ENCODE results near the gene GGCX.

The GGCX gene

DNA sequence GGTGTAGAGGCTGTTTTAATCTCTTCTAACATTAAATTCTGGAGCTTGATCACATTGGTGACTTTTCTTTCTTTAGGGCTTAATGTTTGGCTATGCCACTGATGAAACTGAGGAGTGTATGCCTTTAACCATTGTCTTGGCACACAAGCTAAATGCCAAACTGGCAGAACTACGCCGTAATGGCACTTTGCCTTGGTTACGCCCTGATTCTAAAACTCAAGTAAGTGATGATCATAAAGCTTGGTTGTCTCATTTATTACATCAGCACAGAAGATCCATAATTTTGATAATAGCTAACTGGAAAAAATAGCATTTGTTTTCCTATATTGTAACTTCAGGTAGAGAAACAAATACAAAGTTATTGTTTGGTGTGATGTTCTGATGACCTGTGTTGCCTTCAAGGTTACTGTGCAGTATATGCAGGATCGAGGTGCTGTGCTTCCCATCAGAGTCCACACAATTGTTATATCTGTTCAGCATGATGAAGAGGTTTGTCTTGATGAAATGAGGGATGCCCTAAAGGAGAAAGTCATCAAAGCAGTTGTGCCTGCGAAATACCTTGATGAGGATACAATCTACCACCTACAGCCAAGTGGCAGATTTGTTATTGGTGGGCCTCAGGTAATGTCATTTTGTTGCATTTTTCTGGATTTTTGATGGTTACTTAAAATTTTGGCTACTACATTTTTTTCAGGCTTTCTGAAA, 19.4 kb downstream of the GGCX start:
- no peak for DNase-seq (ENCODE audit: low spot score)

GRCh38 chr2:85541262-85541661, 20.0 kb downstream of the GGCX start:
- no peak for DNase-seq (ENCODE audit: low spot score)

DNA sequence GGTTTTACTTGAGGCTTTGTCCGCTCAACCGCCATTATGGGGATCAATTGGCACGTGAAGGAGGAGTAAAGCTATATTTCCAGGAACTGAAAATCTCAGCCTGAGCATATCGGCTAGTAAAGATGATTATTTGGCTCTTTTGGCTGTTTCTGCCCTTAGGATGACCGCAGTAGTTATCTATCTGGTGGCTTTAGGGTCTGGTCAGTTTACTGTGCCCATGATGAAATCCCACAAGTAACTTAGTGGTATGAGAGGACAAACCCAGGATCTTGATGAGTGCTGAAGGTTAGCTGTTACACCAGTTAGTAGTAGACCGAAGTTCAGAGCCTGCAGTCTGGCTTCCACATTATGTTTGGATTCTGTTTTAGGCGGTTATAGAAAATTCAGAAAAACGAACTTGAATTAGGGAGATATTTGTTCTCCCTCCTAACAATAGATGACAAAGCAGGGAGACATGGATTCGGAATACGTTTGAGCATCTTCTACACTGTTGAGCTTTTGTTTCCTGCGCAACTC, 21.1 kb downstream of the GGCX start:
- DNase-seq (ENCODE audit: low spot score), result no peak

DNA sequence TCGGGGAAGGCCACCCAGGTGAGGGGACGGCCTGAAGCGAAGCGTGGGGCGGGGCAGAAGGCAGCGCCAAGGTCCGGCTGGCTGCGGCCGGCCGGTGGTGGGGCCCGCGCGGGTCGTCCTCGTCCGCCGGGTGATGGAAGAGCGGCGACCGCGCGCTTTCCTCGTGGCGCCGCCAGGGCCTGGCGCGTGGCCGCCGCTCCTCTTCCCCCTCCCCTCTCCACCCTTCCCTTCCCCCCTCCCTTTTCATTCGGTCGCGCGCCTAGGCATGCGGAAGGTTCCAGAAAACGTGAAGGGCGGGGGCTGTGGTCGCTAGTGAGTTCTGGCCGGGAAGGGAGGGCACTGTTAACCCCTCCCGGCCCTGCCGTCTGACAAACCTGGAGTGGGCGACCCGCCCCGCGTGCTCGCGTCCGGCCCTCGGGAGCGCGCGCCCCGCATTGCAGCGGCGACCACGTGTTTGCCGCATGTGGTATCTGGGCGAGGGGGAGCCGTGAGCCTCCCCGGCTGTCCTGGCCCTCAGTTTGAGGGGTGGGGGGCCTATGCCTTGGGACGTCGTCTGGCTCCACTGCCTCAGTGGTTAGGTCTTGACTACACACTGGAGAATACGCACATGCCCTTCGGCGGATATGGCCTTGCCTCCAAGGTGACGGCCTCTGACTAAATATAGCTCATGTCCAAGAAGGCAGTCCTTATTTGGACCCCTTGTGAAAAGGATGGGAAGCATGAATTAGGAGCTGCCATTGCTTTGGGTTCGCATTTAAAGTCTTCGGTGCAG, 21.7 kb downstream of the GGCX start:
- DNase-seq (ENCODE audit: low spot score), result peak; percentile 34

- peak; percentile 93 for DNase-seq (ENCODE audit: low spot score)
Observed at GRCh38 chr2:85538507-85539360, 22.6 kb downstream of the GGCX start, which contains the start of gene MAT2A. TSS of gene MAT2A (plus strand) at chr2:85539168. CDS start at chr2:85539288, 120 bp downstream.

GRCh38 chr2:85537600-85538506, 23.4 kb downstream of the GGCX start:
- peak; percentile 22 for DNase-seq (ENCODE audit: low spot score)

DNA sequence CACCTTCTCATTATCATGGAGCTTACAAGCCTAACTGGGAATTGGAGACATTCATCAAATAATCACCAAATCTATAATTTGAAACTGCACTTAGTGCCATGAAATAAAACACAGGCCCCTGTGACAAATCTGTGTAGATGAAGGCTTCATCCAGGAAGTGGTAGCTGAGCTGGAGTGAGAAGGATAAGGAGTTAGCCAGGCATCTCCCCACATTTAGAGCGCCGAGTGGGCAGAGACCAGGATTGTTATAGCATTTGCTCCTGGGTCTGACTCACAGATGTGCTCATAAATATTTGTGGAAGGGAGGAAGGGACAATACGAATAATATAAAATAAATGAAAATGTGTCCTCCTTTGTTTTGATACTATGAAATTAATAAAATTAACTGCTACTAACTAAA, 24.8 kb downstream of the GGCX start:
- DNase-seq (ENCODE audit: low spot score), result peak; percentile 78

- no peak for DNase-seq (ENCODE audit: low spot score)
Observed at GRCh38 chr2:85534881-85535280, 26.4 kb downstream of the GGCX start.

DNA sequence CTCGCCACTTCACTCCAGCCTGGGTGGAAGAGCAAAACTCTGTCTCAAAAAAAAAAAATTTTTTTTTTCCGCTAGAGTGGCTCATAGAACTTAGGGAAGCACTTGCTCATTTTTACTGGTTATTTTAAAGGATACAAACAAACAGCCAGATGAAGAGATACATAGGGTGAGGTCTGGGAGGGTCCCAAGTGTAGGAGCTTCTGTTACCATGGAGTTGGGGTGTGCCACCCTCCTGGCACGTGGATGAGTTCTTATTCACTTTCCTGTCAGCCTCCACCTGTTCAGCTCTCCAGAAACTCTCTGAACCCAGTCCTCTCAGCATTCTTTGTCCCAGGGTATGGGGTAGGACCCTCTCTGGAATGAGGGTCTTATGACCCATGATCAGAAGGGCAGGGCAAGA, 27.2 kb downstream of the GGCX start:
- DNase-seq (ENCODE audit: low spot score), result no peak

- DNase-seq (ENCODE audit: low spot score), result no peak
Observed at GRCh38 chr2:85531589-85531988, 29.7 kb downstream of the GGCX start.

- no peak for DNase-seq (ENCODE audit: low spot score)
Observed at GRCh38 chr2:85529809-85530208, 31.5 kb downstream of the GGCX start.

DNA sequence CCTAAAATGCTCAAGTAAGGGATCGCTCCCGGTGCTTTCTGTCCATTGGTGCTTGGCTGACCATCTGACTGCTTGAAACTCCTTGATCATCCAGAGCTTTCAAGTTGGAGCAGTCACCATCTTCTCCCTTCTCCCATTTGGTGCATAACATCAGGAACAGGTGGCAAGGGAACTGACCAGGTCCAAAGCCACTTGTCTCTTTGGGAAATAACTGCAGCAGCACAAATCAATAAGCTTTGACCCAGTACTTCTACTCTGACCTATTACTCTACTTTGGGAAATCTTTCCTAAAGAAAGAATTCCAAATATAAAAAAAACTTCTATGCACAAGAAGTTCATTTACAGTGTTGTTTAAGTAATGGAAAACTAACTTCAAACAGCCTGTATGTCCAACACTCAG, 32.9 kb downstream of the GGCX start:
- DNase-seq (ENCODE audit: low spot score), result no peak

GRCh38 chr2:85527787-85528186, 33.5 kb downstream of the GGCX start:
- DNase-seq (ENCODE audit: low spot score), result no peak

GRCh38 chr2:85525567-85525966, 35.7 kb downstream of the GGCX start:
- no peak for DNase-seq (ENCODE audit: low spot score)

GRCh38 chr2:85525029-85525428, 36.3 kb downstream of the GGCX start:
- DNase-seq (ENCODE audit: low spot score), result no peak

DNA sequence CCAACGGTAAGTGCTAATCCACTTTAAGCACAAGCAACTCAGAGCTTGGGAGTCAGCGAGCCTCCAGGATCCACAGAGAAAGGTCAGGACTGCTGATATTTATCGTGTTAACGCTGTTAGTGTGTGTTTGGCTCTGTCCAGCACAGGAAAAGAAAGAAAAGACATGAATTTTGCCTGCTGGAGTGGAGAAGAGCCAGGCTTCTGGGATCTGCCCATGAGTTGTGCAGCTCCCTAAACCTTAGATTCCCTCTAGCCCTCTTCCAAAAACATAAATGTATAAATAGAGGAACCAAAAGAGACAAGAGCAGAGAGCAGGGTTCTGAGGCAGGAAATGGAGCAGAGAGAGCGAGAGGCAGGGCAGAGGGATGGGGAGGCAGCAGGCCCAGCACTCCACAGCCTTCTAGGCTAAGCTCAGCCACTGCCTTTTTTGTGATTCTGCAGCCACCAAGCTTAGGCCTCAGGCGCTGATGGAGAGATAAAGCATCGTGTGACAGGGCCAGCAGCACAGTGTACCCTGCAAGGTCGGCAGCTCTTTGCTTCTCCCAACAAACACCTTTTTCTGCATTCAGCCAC, 36.9 kb downstream of the GGCX start:
- no peak for DNase-seq (ENCODE audit: low spot score)

DNA sequence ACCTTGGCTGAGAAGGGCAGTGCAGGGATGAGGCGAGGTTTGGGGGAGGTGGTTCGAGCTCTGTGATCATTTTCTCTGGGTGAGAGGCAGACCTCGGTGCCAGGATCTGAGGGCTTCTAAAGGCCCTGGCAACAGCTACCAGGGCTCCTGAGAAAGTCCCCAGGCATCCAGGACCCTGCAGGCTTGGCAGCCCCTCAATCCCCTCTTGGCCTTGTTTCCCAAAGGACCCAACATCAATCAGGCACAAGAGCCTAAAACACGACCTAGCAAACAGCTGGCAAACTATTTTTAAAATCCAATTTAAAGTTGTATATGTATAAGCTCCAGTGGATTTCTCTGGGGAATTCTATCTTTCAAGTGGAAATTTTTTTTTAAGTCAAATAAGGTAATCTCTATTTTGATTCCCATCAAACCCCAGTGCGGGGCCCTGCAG, 37.4 kb downstream of the GGCX start:
- no peak for DNase-seq (ENCODE audit: low spot score)

GRCh38 chr2:85523062-85523902, 38.0 kb downstream of the GGCX start:
- DNase-seq (ENCODE audit: low spot score), result no peak

GRCh38 chr2:85522090-85522647, 39.1 kb downstream of the GGCX start:
- no peak for DNase-seq (ENCODE audit: low spot score)

Measured in AG08395 (cell line).